B cell (primary cell): ENCODE measurements around the gene ACACB. TPM values are rescaled to one million over a fixed set of nuclear protein-coding genes. Genes with fewer than 3 reads are reported as not detected.

ENCODE experiments used
- ATAC-seq: fragments of 200-7000 bp; cut with Tn5 transposase; one replicate; pipeline ENCODE4 v1.10.0; 2021; ENCODE audit warnings: low read depth, mild to moderate bottlenecking, moderate number of reproducible peaks, moderate library complexity
- CTCF ChIA-PET: fragments of 350-600 bp; sonication (Branson Sonifier 250); formaldehyde crosslinking; loops from one replicate; lab custom pipeline; 2021; ENCODE audit warnings: antibody characterized with exemption, inconsistent platforms; lab: Charles Lee
- POLR2A ChIA-PET: fragments of 350-600 bp; sonication (Branson Sonifier 250); formaldehyde crosslinking; loops from one replicate; lab custom pipeline; 2021; ENCODE audit warnings: antibody characterized with exemption; lab: Charles Lee
- DNase-seq: peaks from one replicate; pipeline ENCODE4 v3.0.0; 2013
- H2AFZ ChIP-seq: 2 replicates; pipeline ENCODE4 v1.6.1; 2012; ENCODE audit warnings: mild to moderate bottlenecking, low read depth, low read length; ENCODE audit not compliant: insufficient read depth, poor library complexity, severe bottlenecking
- H3K27ac ChIP-seq, 2 donors: 1 replicate in 1 of 2; 2 replicates in 1 of 2; pipeline ENCODE4 v1.5.1; 2012 to 2013; ENCODE audit warnings: low read length in 2 of 2, mild to moderate bottlenecking in 2 of 2, moderate library complexity in 1 of 2
- H3K27me3 ChIP-seq, 4 experiments: fragments of 200-600 bp in 1 of 4; sonication (generic) in 1 of 4; replicated peaks in 1 of 4; 1 replicate in 2 of 4; 2 replicates in 2 of 4; pipeline versions ENCODE4 v1.6.1 to v1.7.0; 2013 to 2016; ENCODE audit warnings: low read length in 3 of 4, mild to moderate bottlenecking in 2 of 4, mixed read lengths in 1 of 4, moderate library complexity in 1 of 4; ENCODE audit not compliant: insufficient read depth in 4 of 4, control insufficient read depth in 3 of 4; ENCODE audit errors: control extremely low read depth in 1 of 4
- H3K36me3 ChIP-seq, 2 experiments: replicated peaks in 1 of 2; 1 replicate in 1 of 2; 2 replicates in 1 of 2; pipeline versions ENCODE4 v1.6.1 to v1.7.1; 2013; ENCODE audit warnings: low read length in 1 of 2; ENCODE audit not compliant: insufficient read depth in 2 of 2, control insufficient read depth in 1 of 2; ENCODE audit errors: control extremely low read depth in 1 of 2, extremely low read depth in 1 of 2
- H3K4me1 ChIP-seq, 2 donors: fragments of 200-600 bp in 1 of 2; sonication (generic) in 1 of 2; 1 replicate in 1 of 2; 2 replicates in 1 of 2; pipeline versions ENCODE4 v1.5.1 to v1.6.1; 2013 to 2017; ENCODE audit warnings: low read length in 2 of 2; ENCODE audit not compliant: control insufficient read depth in 2 of 2, insufficient read depth in 2 of 2
- H3K4me2 ChIP-seq: replicated peaks from 2 replicates; pipeline ENCODE3; 2012; ENCODE audit warnings: mild to moderate bottlenecking, low read depth, low read length; ENCODE audit not compliant: poor library complexity, severe bottlenecking
- H3K4me3 ChIP-seq, 5 experiments: fragments of 200-600 bp in 1 of 5; sonication (generic) in 1 of 5; 1 replicate in 3 of 5; 2 replicates in 2 of 5; pipeline versions ENCODE4 v1.5.1 to v1.7.0; 2011 to 2016; ENCODE audit warnings: low read length in 4 of 5, mild to moderate bottlenecking in 4 of 5, low read depth in 2 of 5, control low read depth in 1 of 5, moderate library complexity in 1 of 5; ENCODE audit not compliant: insufficient read depth in 1 of 5; ENCODE audit errors: control extremely low read depth in 1 of 5, extremely low read depth in 1 of 5
- H3K79me2 ChIP-seq: fragments of 200-600 bp; sonication (generic); one replicate; pipeline ENCODE4 v1.6.0; 2016; ENCODE audit warnings: low read length; ENCODE audit not compliant: control insufficient read depth, insufficient read depth
- H3K9ac ChIP-seq: fragments of 200-600 bp; sonication (generic); 2 replicates; pipeline ENCODE4 v1.6.1; 2017; ENCODE audit warnings: mild to moderate bottlenecking, low read length, moderate library complexity
- H3K9me3 ChIP-seq, 3 donors: one replicate each; pipeline versions ENCODE4 v1.6.1 to v1.7.1; 2013; ENCODE audit warnings: low read length in 2 of 3; ENCODE audit not compliant: control insufficient read depth in 2 of 3, insufficient read depth in 1 of 3; ENCODE audit errors: control extremely low read depth in 1 of 3
- H4K20me1 ChIP-seq: 2 replicates; pipeline ENCODE4 v1.6.0; 2012; ENCODE audit warnings: mild to moderate bottlenecking, low read length; ENCODE audit not compliant: insufficient read depth, control insufficient read depth, poor library complexity, severe bottlenecking
- H3K27ac Mint-ChIP-seq: one replicate; pipeline ENCODE4 v1.8.0; 2021; ENCODE audit warnings: mixed read lengths
- H3K27me3 Mint-ChIP-seq: one replicate; pipeline ENCODE4 v1.8.0; 2021; ENCODE audit warnings: mixed read lengths
- H3K4me1 Mint-ChIP-seq: one replicate; pipeline ENCODE4 v1.8.0; 2021; ENCODE audit warnings: mixed read lengths
- H3K4me3 Mint-ChIP-seq: one replicate; pipeline ENCODE4 v1.8.0; 2021; ENCODE audit warnings: mixed read lengths
- H3K9me3 Mint-ChIP-seq: one replicate; pipeline ENCODE4 v1.8.0; 2022; ENCODE audit warnings: mixed read lengths; ENCODE audit not compliant: insufficient read depth
- CTCF ChIP-seq: fragments of 200-600 bp; IDR thresholded peaks from one replicate; pipeline ENCODE4 v1.8.0; 2022; ENCODE audit warnings: antibody characterized with exemption, mild to moderate bottlenecking
- EZH2 ChIP-seq: IDR thresholded peaks from 2 replicates; pipeline ENCODE4 v1.6.1; 2012; ENCODE audit warnings: borderline replicate concordance, low read depth, mild to moderate bottlenecking, moderate library complexity, low read length; ENCODE audit not compliant: insufficient read depth, poor library complexity, severe bottlenecking
- WGBS: methylation state at CpG from one replicate; pipeline ENCODE4 v1.1.5; 2013; ENCODE audit warnings: missing lambda C conversion rate; ENCODE audit not compliant: insufficient coverage; 5-methylcytosine and 5-hydroxymethylcytosine counted together
- intact Hi-C: fragments of 100-400 bp; cut with micrococcal nuclease; formaldehyde crosslinking; loops from one replicate; pipeline ENCODE4 v1.10.0; 2022
- polyA plus RNA-seq: library from polyadenylated mRNA; depleted of rRNA; stranded (reverse); fragments of >200 nt; gene quantifications from 2 replicates; pipeline ENCODE4 v1.2.3, GENCODE V29; 2012
- total RNA-seq, 2 donors: library from RNA; stranded (reverse); fragments of 120-200 nt in 1 of 2; gene quantifications; 1 replicate in 1 of 2; 2 replicates in 1 of 2; pipeline versions ENCODE4 v1.2.3 to v1.2.4, GENCODE V29; 2013 to 2022

Gene ACACB
- total and polyA plus RNA-seq, 2 donors (not counting 1 experiment from before 2014, with no cell fraction given): 7.4 to 27.5 TPM

DNA sequence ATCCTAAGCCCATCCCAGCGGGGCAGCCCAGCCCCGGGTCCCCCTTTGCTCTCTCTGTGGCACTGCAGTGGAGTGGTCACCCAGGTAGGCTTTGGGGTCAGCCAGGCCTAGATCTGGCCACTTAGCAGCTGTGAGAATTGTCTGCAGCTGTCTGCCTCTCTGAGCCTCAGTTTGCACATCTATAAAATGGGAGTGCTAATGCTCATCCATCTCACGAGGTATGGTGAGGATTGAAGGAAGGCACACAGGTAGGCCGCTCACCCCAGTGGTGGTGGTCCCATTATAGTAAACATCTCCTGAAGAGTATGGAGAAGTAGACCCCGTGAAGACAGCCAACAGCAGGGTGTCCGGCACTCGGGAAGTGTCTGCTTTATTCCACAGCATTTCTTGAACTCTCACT is 183.5 kb downstream of the ACACB start:
- Histone ChIP-seq H2AFZ (no peak overlapping the region), H3K27ac (no peak overlapping the region), H3K4me1 (no peaks in the 10 kb centered on the region), H3K4me3 (no peak overlapping the region), H3K9ac (no peak overlapping the region), H4K20me1 (no peaks in the 10 kb centered on the region), H3K36me3 (no peaks in the 10 kb centered on the region), H3K27me3 (peaks cover 0 to 13% (median 4%) of the 10 kb centered on the region in 4 experiments), H3K79me2 (no peaks in the 10 kb centered on the region), H3K9me3 (no peaks in the 10 kb centered on the region), H3K4me2 (no peak overlapping the region)
- TF ChIP-seq CTCF (no peak), EZH2 (no peak)
- intact Hi-C loops: no loop called here
- POLR2A ChIA-PET: no interaction called here
- CTCF ChIA-PET: no interaction called here
- Mint-ChIP-seq H3K4me3 (no peak overlapping the region), H3K27ac (no peak overlapping the region), H3K4me1 (no peaks in the 10 kb centered on the region), H3K9me3 (no peaks in the 10 kb centered on the region), H3K27me3 (peaks cover 26% of the 10 kb centered on the region)
- 94% methylated on average over 5 of the region's 7 CpGs for WGBS
- no peak for DNase-seq
- ATAC-seq: no peak

- ATAC-seq: no peak
- POLR2A ChIA-PET: no interaction called here
These were observed 185.3 kb downstream of the ACACB start for GRCh38 chr12:109301643-109302168.

More at GRCh38 chr12:109301643-109302168, 185.3 kb downstream of the ACACB start:
- H3K36me3 ChIP-seq: no peaks in the 10 kb centered on the region
- 83% methylated on average over 2 of the region's 3 CpGs for WGBS
- no peak overlapping the region for H2AFZ ChIP-seq
- H3K4me3 ChIP-seq: no peak overlapping the region
- H3K4me1 ChIP-seq: no peaks in the 10 kb centered on the region
- intact Hi-C loops: no loop called here
- Mint-ChIP-seq H3K9me3 (no peaks in the 10 kb centered on the region), H3K4me3 (no peak overlapping the region), H3K27me3 (peaks cover 30% of the 10 kb centered on the region), H3K4me1 (no peaks in the 10 kb centered on the region), H3K27ac (no peak overlapping the region)
- no peak for DNase-seq
- H4K20me1 ChIP-seq: no peaks in the 10 kb centered on the region
- H3K27ac ChIP-seq: no peak overlapping the region
- H3K9ac ChIP-seq: no peak overlapping the region
- TF ChIP-seq CTCF: no peak
- TF ChIP-seq EZH2: no peak
- H3K9me3 ChIP-seq: no peaks in the 10 kb centered on the region
- H3K4me2 ChIP-seq: no peak overlapping the region
- CTCF ChIA-PET: no interaction called here
- peaks cover 0 to 29% (median 7%) of the 10 kb centered on the region in 4 experiments for H3K27me3 ChIP-seq
- no peaks in the 10 kb centered on the region for H3K79me2 ChIP-seq
